DOHH2 (cell line): Measurements from ENCODE around the gene LGR5.

Experiments
- H3F3A ChIP-seq: fragments of 200-600 bp; sonication (generic), shearing (Covaris generic); 2 replicates; pipeline ENCODE4 v1.6.0; 2016; ENCODE audit warnings: antibody characterized with exemption, mild to moderate bottlenecking; ENCODE audit not compliant: control insufficient read depth, insufficient read depth
- H3K27ac ChIP-seq: fragments of 200-600 bp; sonication (generic); 2 replicates; pipeline ENCODE4 v1.5.1; 2014; ENCODE audit warnings: low read depth, mild to moderate bottlenecking, low read length, moderate library complexity
- H3K27me3 ChIP-seq: fragments of 200-600 bp; sonication (generic); 2 replicates; pipeline ENCODE4 v1.6.1; 2014; ENCODE audit warnings: mild to moderate bottlenecking, low read length, mixed read lengths; ENCODE audit not compliant: control insufficient read depth
- H3K36me3 ChIP-seq: fragments of 200-600 bp; sonication (generic); 2 replicates; pipeline ENCODE4 v1.6.1; 2014; ENCODE audit warnings: mild to moderate bottlenecking, low read length, moderate library complexity, mixed read lengths; ENCODE audit not compliant: control insufficient read depth
- H3K4me1 ChIP-seq: fragments of 200-600 bp; sonication (generic); 2 replicates; pipeline ENCODE4 v1.6.1; 2014; ENCODE audit warnings: mild to moderate bottlenecking, low read length, mixed read lengths; ENCODE audit not compliant: control insufficient read depth
- H3K4me2 ChIP-seq: fragments of 200-600 bp; sonication (generic); 2 replicates; pipeline ENCODE4 v1.6.0; 2014; ENCODE audit warnings: mild to moderate bottlenecking, low read length, moderate library complexity
- H3K4me3 ChIP-seq: fragments of 200-600 bp; sonication (generic); 2 replicates; pipeline ENCODE4 v1.5.1; 2014; ENCODE audit warnings: mild to moderate bottlenecking, low read length, mixed read lengths
- H3K79me2 ChIP-seq: fragments of 200-600 bp; sonication (generic); 2 replicates; pipeline ENCODE4 v1.6.1; 2014; ENCODE audit warnings: mild to moderate bottlenecking, low read length, mixed read lengths; ENCODE audit not compliant: control insufficient read depth
- H3K9me2 ChIP-seq: fragments of 200-600 bp; sonication (generic); replicated peaks from 2 replicates; pipeline ENCODE4 v1.6.1; 2014; ENCODE audit warnings: mild to moderate bottlenecking, low read length, mixed read lengths; ENCODE audit not compliant: control insufficient read depth
- H3K9me3 ChIP-seq: fragments of 200-600 bp; sonication (generic); 2 replicates; pipeline ENCODE4 v1.6.1; 2014; ENCODE audit warnings: antibody characterized with exemption, low read length, mixed read lengths; ENCODE audit not compliant: control insufficient read depth, insufficient read depth
- H4K20me1 ChIP-seq: fragments of 200-600 bp; sonication (generic); 2 replicates; pipeline ENCODE4 v1.6.0; 2014; ENCODE audit warnings: low read depth, mild to moderate bottlenecking, antibody characterized with exemption, low read length, moderate library complexity; ENCODE audit not compliant: control insufficient read depth, insufficient read depth
- CTCF ChIP-seq: fragments of 200-600 bp; sonication (generic); IDR thresholded peaks from one replicate; pipeline ENCODE4 v1.5.1; 2014; ENCODE audit warnings: antibody characterized with exemption, mild to moderate bottlenecking, low read depth, low read length; ENCODE audit not compliant: poor library complexity, severe bottlenecking
- EZH2phosphoT487 ChIP-seq: fragments of 200-600 bp; sonication (generic); IDR thresholded peaks from 2 replicates; pipeline ENCODE4 v1.6.1; 2017; ENCODE audit warnings: borderline replicate concordance, mild to moderate bottlenecking, antibody characterized with exemption, low read length, moderate library complexity, mixed read lengths

Gene LGR5

DNA sequence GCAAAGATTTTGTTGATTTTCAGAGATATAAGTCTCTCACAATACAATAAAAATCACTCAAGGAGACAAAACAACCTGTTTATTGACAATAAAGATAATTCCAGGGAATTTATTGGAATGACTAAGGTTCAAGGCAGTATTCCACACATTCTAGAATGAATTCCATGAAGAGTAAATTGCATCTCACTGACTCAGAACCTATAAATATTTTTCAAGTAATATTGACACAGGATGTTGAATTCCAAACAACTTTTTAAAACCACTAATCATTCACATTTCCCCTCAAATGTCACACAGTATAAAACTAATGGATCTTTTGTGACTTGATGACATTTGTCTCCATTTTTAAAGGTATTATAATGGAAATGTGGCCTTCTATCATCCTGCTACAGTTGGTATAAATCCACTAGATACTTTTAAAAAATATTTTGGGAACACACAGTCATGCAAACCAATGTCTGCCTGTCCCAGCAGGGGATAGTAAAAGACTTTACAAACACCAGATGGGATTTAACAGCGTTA lies 42.1 kb upstream of the LGR5 start:
- peaks cover 3% of the 10 kb centered on the region; the same call in 1 of the 2 replicates for H3K27me3 ChIP-seq
- no peaks in the 10 kb centered on the region for H3K4me1 ChIP-seq
- TF ChIP-seq CTCF (no peak), EZH2phosphoT487 (no peak)
- no peaks in the 10 kb centered on the region for H3K9me2 ChIP-seq
- no peaks in the 10 kb centered on the region for H3K79me2 ChIP-seq
- no peak overlapping the region for H3K4me3 ChIP-seq
- no peaks in the 10 kb centered on the region for H3K36me3 ChIP-seq
- no peaks in the 10 kb centered on the region for H4K20me1 ChIP-seq
- no peak overlapping the region for H3K4me2 ChIP-seq
- no peak overlapping the region for H3K27ac ChIP-seq
- no peaks in the 10 kb centered on the region for H3K9me3 ChIP-seq
- H3F3A ChIP-seq, result no peaks in the 10 kb centered on the region

DNA sequence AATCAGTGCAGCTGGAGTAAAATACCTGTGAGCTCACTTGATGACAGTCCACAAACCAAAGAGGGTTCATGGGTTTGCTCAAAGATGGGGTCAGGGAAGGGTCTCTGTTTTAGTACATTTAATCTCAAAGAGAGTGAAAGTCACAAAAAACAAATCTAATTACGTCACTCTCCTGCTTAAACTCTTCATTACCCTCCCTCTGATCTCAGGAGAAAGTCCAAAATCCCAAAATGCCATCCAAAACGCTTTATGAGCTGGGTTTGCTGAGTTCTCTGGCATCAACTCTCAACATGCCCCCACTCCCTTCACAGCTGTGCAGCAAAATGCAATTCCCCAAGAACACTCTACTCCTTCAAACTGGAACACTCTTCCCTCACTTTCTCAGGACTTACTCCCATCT lies 40.4 kb upstream of the LGR5 start:
- H4K20me1 ChIP-seq, result no peaks in the 10 kb centered on the region

DNA sequence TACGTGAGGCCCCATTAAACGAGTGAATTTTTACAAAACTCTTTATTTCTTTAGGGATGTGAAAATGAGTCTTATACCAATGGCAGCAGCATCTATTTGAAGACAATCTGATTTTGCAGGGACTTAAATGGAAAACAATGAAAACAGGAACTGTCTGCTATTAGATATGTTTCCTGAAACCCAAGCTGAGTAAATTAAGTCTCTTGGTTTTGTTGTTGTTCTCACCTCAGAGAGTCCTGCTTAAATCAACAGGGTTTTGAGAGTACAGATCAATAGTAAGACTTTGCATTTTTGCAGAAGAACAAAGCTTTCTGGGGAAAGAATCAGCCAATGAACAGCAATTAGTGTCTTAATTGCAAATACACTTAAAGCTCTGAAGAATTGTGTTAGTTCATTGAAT lies 39.1 kb upstream of the LGR5 start:
- no peaks in the 10 kb centered on the region for H3K79me2 ChIP-seq
- H3K27ac ChIP-seq, result no peak overlapping the region
- TF ChIP-seq CTCF, result no peak
- no peak overlapping the region for H3K4me2 ChIP-seq
- H3K4me1 ChIP-seq, result no peaks in the 10 kb centered on the region
- H3K27me3 ChIP-seq, result peaks cover 3% of the 10 kb centered on the region; the same call in 1 of the 2 replicates
- no peaks in the 10 kb centered on the region for H3F3A ChIP-seq
- no peaks in the 10 kb centered on the region for H3K9me2 ChIP-seq
- no peak overlapping the region for H3K4me3 ChIP-seq
- no peaks in the 10 kb centered on the region for H3K9me3 ChIP-seq
- no peaks in the 10 kb centered on the region for H4K20me1 ChIP-seq
- no peaks in the 10 kb centered on the region for H3K36me3 ChIP-seq

More for the DNA sequence above, 40.4 kb upstream of the LGR5 start:
- no peak overlapping the region for H3K4me2 ChIP-seq
- no peak for TF ChIP-seq EZH2phosphoT487
- no peak for TF ChIP-seq CTCF
- no peaks in the 10 kb centered on the region for H3K9me2 ChIP-seq
- no peaks in the 10 kb centered on the region for H3K36me3 ChIP-seq
- peaks cover 3% of the 10 kb centered on the region; the same call in 1 of the 2 replicates for H3K27me3 ChIP-seq
- H3F3A ChIP-seq, result no peaks in the 10 kb centered on the region
- no peak overlapping the region for H3K27ac ChIP-seq
- H3K79me2 ChIP-seq, result no peaks in the 10 kb centered on the region
- no peaks in the 10 kb centered on the region for H3K4me1 ChIP-seq
- no peak overlapping the region for H3K4me3 ChIP-seq
- no peaks in the 10 kb centered on the region for H3K9me3 ChIP-seq

DNA sequence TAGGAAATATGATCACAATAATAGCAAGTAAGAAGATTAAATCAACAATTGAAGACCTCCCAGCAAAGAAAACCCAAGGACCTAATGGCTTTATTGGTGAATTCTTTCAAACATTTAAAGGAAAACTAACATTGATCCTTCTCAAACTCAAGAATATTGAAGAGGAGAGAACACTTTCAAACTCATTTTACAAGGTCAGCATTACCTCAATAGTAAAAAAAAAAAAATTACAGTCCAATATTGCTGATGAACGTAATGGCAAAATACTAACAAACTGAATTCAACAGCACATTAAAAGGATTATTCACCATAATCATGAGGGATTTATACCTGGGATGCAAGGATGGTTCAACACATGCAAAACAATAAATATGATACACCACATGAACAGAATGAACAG lies 33.7 kb upstream of the LGR5 start:
- no peaks in the 10 kb centered on the region for H3K4me1 ChIP-seq
- no peaks in the 10 kb centered on the region for H3K9me2 ChIP-seq
- H3K27ac ChIP-seq, result no peak overlapping the region
- no peaks in the 10 kb centered on the region for H3F3A ChIP-seq
- no peaks in the 10 kb centered on the region for H3K36me3 ChIP-seq
- no peak overlapping the region for H3K4me3 ChIP-seq
- H3K9me3 ChIP-seq, result no peaks in the 10 kb centered on the region
- H4K20me1 ChIP-seq, result no peaks in the 10 kb centered on the region
- TF ChIP-seq EZH2phosphoT487 (no peak), CTCF (no peak)
- no peak overlapping the region for H3K4me2 ChIP-seq
- H3K79me2 ChIP-seq, result no peaks in the 10 kb centered on the region
- no peaks in the 10 kb centered on the region; the same call in 1 of the 2 replicates for H3K27me3 ChIP-seq
